Mucosa of rectum (tissue), 2 donors: ENCODE measurements around the gene SLC39A9.
"Not testable (repeated sequence)": the region's sequence is repeated elsewhere in the genome, so short reads cannot be mapped to it uniquely, and the experiment has no call there.

ENCODE experiments used
- H3K27ac ChIP-seq, 2 donors: one replicate each; pipeline ENCODE4 v1.7.0; 2013; ENCODE audit warnings: inconsistent platforms in 2 of 2, low read depth in 2 of 2, low read length in 2 of 2
- H3K27me3 ChIP-seq, 2 donors: one replicate each; pipeline ENCODE4 v1.7.0; 2013; ENCODE audit warnings: low read length in 2 of 2; ENCODE audit not compliant: control insufficient read depth in 2 of 2, insufficient read depth in 2 of 2
- H3K36me3 ChIP-seq, 2 donors: one replicate each; pipeline ENCODE4 v1.7.0; 2013; ENCODE audit warnings: low read length in 2 of 2; ENCODE audit not compliant: control insufficient read depth in 2 of 2, insufficient read depth in 2 of 2
- H3K4me1 ChIP-seq, 2 donors: one replicate each; pipeline ENCODE4 v1.7.0; 2013; ENCODE audit warnings: low read length in 2 of 2, mild to moderate bottlenecking in 1 of 2; ENCODE audit not compliant: control insufficient read depth in 2 of 2, insufficient read depth in 2 of 2
- H3K4me3 ChIP-seq, 2 donors: one replicate each; pipeline ENCODE4 v1.7.0; 2013; ENCODE audit warnings: low read length in 2 of 2
- H3K9ac ChIP-seq, 2 donors: one replicate each; pipeline ENCODE4 v1.7.0; 2013; ENCODE audit warnings: low read length in 2 of 2, low read depth in 1 of 2, mild to moderate bottlenecking in 1 of 2
- H3K9me3 ChIP-seq, 2 donors: one replicate each; pipeline ENCODE4 v1.7.0; 2013; ENCODE audit warnings: low read length in 2 of 2; ENCODE audit not compliant: control insufficient read depth in 2 of 2
- donor health status: healthy.
- donor health status: Normal muscosa, but diverticular disease.

The SLC39A9 gene

GRCh38 chr14:69491193-69491592 lies 92.7 kb downstream of the SLC39A9 start:
- Histone ChIP-seq H3K4me3 (no peak overlapping the region), H3K27ac (no peak overlapping the region), H3K9me3 (no peaks in the 10 kb centered on the region), H3K4me1 (no peaks in the 10 kb centered on the region), H3K36me3 (no peaks in the 10 kb centered on the region), H3K27me3 (peaks cover 7 to 19% of the 10 kb centered on the region in 2 donors), H3K9ac (no peak overlapping the region)

GRCh38 chr14:69493038-69493437 lies 94.5 kb downstream of the SLC39A9 start:
- Histone ChIP-seq H3K27ac (no peak overlapping the region), H3K36me3 (no peaks in the 10 kb centered on the region), H3K9me3 (no peaks in the 10 kb centered on the region), H3K4me1 (no peaks in the 10 kb centered on the region), H3K9ac (no peak overlapping the region), H3K4me3 (no peak overlapping the region), H3K27me3 (peaks cover 0 to 10% of the 10 kb centered on the region in 2 donors)

GRCh38 chr14:69493791-69494190 lies 95.3 kb downstream of the SLC39A9 start:
- Histone ChIP-seq H3K27ac (no peak overlapping the region), H3K36me3 (no peaks in the 10 kb centered on the region)

GRCh38 chr14:69495341-69495921 lies 96.9 kb downstream of the SLC39A9 start:
- no peaks in the 10 kb centered on the region for H3K4me1 ChIP-seq
- H3K4me3 ChIP-seq = no peak overlapping the region
- no peaks in the 10 kb centered on the region for H3K36me3 ChIP-seq
- H3K9ac ChIP-seq = no peak overlapping the region
- H3K27ac ChIP-seq = no peak overlapping the region
- H3K9me3 ChIP-seq = no peaks in the 10 kb centered on the region
- peaks cover 0 to 4% of the 10 kb centered on the region in 2 donors for H3K27me3 ChIP-seq

More at GRCh38 chr14:69493791-69494190, 95.3 kb downstream of the SLC39A9 start:
- Histone ChIP-seq H3K9me3 (no peaks in the 10 kb centered on the region), H3K27me3 (peaks cover 0 to 4% of the 10 kb centered on the region in 2 donors), H3K4me3 (no peak overlapping the region), H3K9ac (no peak overlapping the region), H3K4me1 (no peaks in the 10 kb centered on the region)

- H3K27me3 ChIP-seq, H3K36me3 ChIP-seq, H3K9me3 ChIP-seq, H3K4me3 ChIP-seq, H3K27ac ChIP-seq, H3K4me1 ChIP-seq, H3K9ac ChIP-seq: not testable (repeated sequence)
Measured at GRCh38 chr14:69497866-69498265, 99.4 kb downstream of the SLC39A9 start.

GRCh38 chr14:69498286-69498685 lies 99.8 kb downstream of the SLC39A9 start:
- not testable (repeated sequence) for H3K9me3 ChIP-seq, H3K27me3 ChIP-seq, H3K9ac ChIP-seq, H3K36me3 ChIP-seq, H3K4me3 ChIP-seq, H3K27ac ChIP-seq, H3K4me1 ChIP-seq

- Histone ChIP-seq H3K9ac (no peak overlapping the region), H3K27ac (no peak overlapping the region), H3K36me3 (no peaks in the 10 kb centered on the region), H3K4me3 (no peak overlapping the region), H3K9me3 (no peaks in the 10 kb centered on the region), H3K27me3 (peaks cover 0 to 2% of the 10 kb centered on the region in 2 donors), H3K4me1 (no peaks in the 10 kb centered on the region)
Measured at GRCh38 chr14:69499436-69499835, 100.9 kb downstream of the SLC39A9 start.

- H3K9me3 ChIP-seq = no peaks in the 10 kb centered on the region
- H3K36me3 ChIP-seq = no peaks in the 10 kb centered on the region
- no peak overlapping the region for H3K9ac ChIP-seq
- H3K27ac ChIP-seq = no peak overlapping the region
- peaks cover 0 to under 1% of the 10 kb centered on the region in 2 donors for H3K27me3 ChIP-seq
- no peak overlapping the region for H3K4me3 ChIP-seq
- no peaks in the 10 kb centered on the region for H3K4me1 ChIP-seq
Measured at GRCh38 chr14:69500096-69500495, 101.6 kb downstream of the SLC39A9 start.

GRCh38 chr14:69500736-69501135 lies 102.2 kb downstream of the SLC39A9 start:
- Histone ChIP-seq H3K27ac (no peak overlapping the region), H3K36me3 (no peaks in the 10 kb centered on the region), H3K9me3 (no peaks in the 10 kb centered on the region), H3K4me1 (no peaks in the 10 kb centered on the region), H3K9ac (no peak overlapping the region), H3K4me3 (no peak overlapping the region), H3K27me3 (no peaks in the 10 kb centered on the region)

GRCh38 chr14:69501423-69501838 lies 102.9 kb downstream of the SLC39A9 start:
- H3K9me3 ChIP-seq = no peaks in the 10 kb centered on the region
- no peak overlapping the region for H3K9ac ChIP-seq
- no peaks in the 10 kb centered on the region for H3K4me1 ChIP-seq
- no peak overlapping the region for H3K27ac ChIP-seq
- no peaks in the 10 kb centered on the region for H3K27me3 ChIP-seq
- H3K36me3 ChIP-seq = no peaks in the 10 kb centered on the region
- H3K4me3 ChIP-seq = no peak overlapping the region

GRCh38 chr14:69504775-69505174 lies 106.3 kb downstream of the SLC39A9 start:
- no peak overlapping the region for H3K9ac ChIP-seq
- no peaks in the 10 kb centered on the region for H3K9me3 ChIP-seq
- no peak overlapping the region for H3K4me3 ChIP-seq
- no peaks in the 10 kb centered on the region for H3K27me3 ChIP-seq
- no peaks in the 10 kb centered on the region for H3K36me3 ChIP-seq
- H3K27ac ChIP-seq = no peak overlapping the region
- no peaks in the 10 kb centered on the region for H3K4me1 ChIP-seq
